WTC11 (cell line): ENCODE results near the gene CSNK1A1L. TPM values are rescaled to one million over a fixed set of nuclear protein-coding genes. Genes with fewer than 3 reads are reported as not detected.

Experiments
- ATAC-seq: fragments of 200-7000 bp; cut with Tn5 transposase; 2 replicates; pipeline ENCODE4 v1.10.0; 2021; ENCODE audit warnings: mild to moderate bottlenecking, moderate library complexity
- CTCF ChIA-PET: fragments of 300-600 bp; sonication (Branson Sonifier 250); formaldehyde crosslinking; loops from one replicate; lab custom pipeline; 2021; ENCODE audit warnings: antibody characterized with exemption; lab: Charles Lee
- POLR2A ChIA-PET: fragments of 350-600 bp; sonication (Branson Sonifier 250); formaldehyde crosslinking; loops from one replicate; lab custom pipeline; 2021; ENCODE audit warnings: antibody characterized with exemption; lab: Charles Lee
- DNase-seq: peaks from one replicate; pipeline ENCODE4 v3.0.0; 2021; ENCODE audit warnings: low spot score
- H3K27ac Mint-ChIP-seq: 2 replicates; pipeline ENCODE4 v1.8.0; 2021; ENCODE audit warnings: mixed read lengths
- H3K27me3 Mint-ChIP-seq: 2 replicates; pipeline ENCODE4 v1.8.0; 2021; ENCODE audit warnings: low read depth, mild to moderate bottlenecking, moderate library complexity, mixed read lengths
- H3K36me3 Mint-ChIP-seq: 2 replicates; pipeline ENCODE4 v1.8.0; 2021; ENCODE audit warnings: mixed read lengths
- H3K4me1 Mint-ChIP-seq: 2 replicates; pipeline ENCODE4 v1.8.0; 2022; ENCODE audit warnings: mixed read lengths
- H3K4me3 Mint-ChIP-seq: 2 replicates; pipeline ENCODE4 v1.8.0; 2021; ENCODE audit warnings: mild to moderate bottlenecking, moderate library complexity, mixed read lengths
- H3K9me3 Mint-ChIP-seq: 2 replicates; pipeline ENCODE4 v1.8.0; 2021; ENCODE audit warnings: mixed read lengths
- AFF4 ChIP-seq: sonication (generic); formaldehyde crosslinking; IDR thresholded peaks from 2 replicates; pipeline ENCODE4 v1.8.1; 2023; ENCODE audit warnings: mild to moderate bottlenecking, missing genetic modification reagents, borderline replicate concordance
- ARID4B ChIP-seq: sonication (generic); formaldehyde crosslinking; IDR thresholded peaks from 2 replicates; pipeline ENCODE4 v1.8.0; 2023; ENCODE audit warnings: missing genetic modification reagents, mild to moderate bottlenecking, borderline replicate concordance
- ATF3 ChIP-seq: sonication (generic); formaldehyde crosslinking; conservative IDR thresholded peaks from 2 replicates; pipeline ENCODE4 v1.8.1; 2022; ENCODE audit warnings: mild to moderate bottlenecking, missing genetic modification reagents
- CBFB ChIP-seq: sonication (generic); formaldehyde crosslinking; IDR thresholded peaks from 2 replicates; pipeline ENCODE4 v1.8.1; 2022; ENCODE audit warnings: mild to moderate bottlenecking, low read depth, missing genetic modification reagents
- CREM ChIP-seq: sonication (generic); formaldehyde crosslinking; IDR thresholded peaks from 2 replicates; pipeline ENCODE4 v1.8.1; 2022; ENCODE audit warnings: mild to moderate bottlenecking, missing genetic modification reagents, moderate library complexity
- E2F1 ChIP-seq: sonication (generic); formaldehyde crosslinking; IDR thresholded peaks from 2 replicates; pipeline ENCODE4 v1.8.0; 2022; ENCODE audit warnings: mild to moderate bottlenecking, missing genetic modification reagents
- E2F5 ChIP-seq: sonication (generic); formaldehyde crosslinking; IDR thresholded peaks from 2 replicates; pipeline ENCODE4 v1.8.1; 2022; ENCODE audit warnings: mild to moderate bottlenecking, moderate library complexity, missing genetic modification reagents
- FOXJ3 ChIP-seq: sonication (generic); formaldehyde crosslinking; IDR thresholded peaks from 2 replicates; pipeline ENCODE4 v1.9.0; 2021; ENCODE audit warnings: missing genetic modification reagents, mild to moderate bottlenecking, borderline replicate concordance
- FOXP4 ChIP-seq: sonication (generic); formaldehyde crosslinking; IDR thresholded peaks from 2 replicates; pipeline ENCODE4 v1.8.0; 2022; ENCODE audit warnings: mild to moderate bottlenecking, missing genetic modification reagents
- IRF1 ChIP-seq: sonication (generic); formaldehyde crosslinking; IDR thresholded peaks from 2 replicates; pipeline ENCODE4 v1.8.0; 2023; ENCODE audit warnings: missing genetic modification reagents
- JAZF1 ChIP-seq: fragments of 250-450 bp; sonication (Bioruptor Pico); IDR thresholded peaks from 2 replicates; pipeline ENCODE4 v1.9.0; 2021; ENCODE audit warnings: moderate library complexity, mild to moderate bottlenecking, inconsistent platforms
- MAX ChIP-seq: sonication (generic); formaldehyde crosslinking; IDR thresholded peaks from 2 replicates; pipeline ENCODE4 v1.8.0; 2022; ENCODE audit warnings: mild to moderate bottlenecking, missing genetic modification reagents
- MYBL2 ChIP-seq: sonication (generic); formaldehyde crosslinking; IDR thresholded peaks from 2 replicates; pipeline ENCODE4 v1.8.1; 2023; ENCODE audit warnings: mild to moderate bottlenecking, moderate library complexity, missing genetic modification reagents
- NFATC4 ChIP-seq: fragments of 250-450 bp; sonication (Bioruptor Pico); IDR thresholded peaks from 2 replicates; pipeline ENCODE4 v1.9.0; 2021; ENCODE audit warnings: mild to moderate bottlenecking
- OVOL2 ChIP-seq: fragments of 250-450 bp; sonication (Bioruptor Pico); IDR thresholded peaks from 2 replicates; pipeline ENCODE4 v1.9.0; 2021; ENCODE audit warnings: mild to moderate bottlenecking, borderline replicate concordance
- SMAD3 ChIP-seq: sonication (generic); formaldehyde crosslinking; IDR thresholded peaks from 2 replicates; pipeline ENCODE4 v1.8.0; 2022; ENCODE audit warnings: missing genetic modification reagents, mild to moderate bottlenecking, borderline replicate concordance
- TCF7 ChIP-seq: sonication (generic); formaldehyde crosslinking; IDR thresholded peaks from 2 replicates; pipeline ENCODE4 v1.8.0; 2022; ENCODE audit warnings: mild to moderate bottlenecking, low read depth, missing genetic modification reagents, moderate library complexity
- ZNF138 ChIP-seq: sonication (generic); formaldehyde crosslinking; conservative IDR thresholded peaks from 2 replicates; pipeline ENCODE4 v1.8.1; 2022; ENCODE audit warnings: mild to moderate bottlenecking, moderate library complexity, missing genetic modification reagents
- ZNF232 ChIP-seq: sonication (generic); formaldehyde crosslinking; IDR thresholded peaks from 2 replicates; pipeline ENCODE4 v1.8.0; 2022; ENCODE audit warnings: mild to moderate bottlenecking, missing genetic modification reagents
- total RNA-seq: library from RNA; stranded (reverse); gene quantifications from 3 replicates; pipeline ENCODE4 v1.2.3, GENCODE V29; 2021

Gene CSNK1A1L
- total RNA-seq, 1 experiment from 2014 or later = not detected

- H3K4me1 Mint-ChIP-seq = no peaks in the 10 kb centered on the region
- POLR2A ChIA-PET = no interaction called here
- no peaks in the 10 kb centered on the region for H3K36me3 Mint-ChIP-seq
- CTCF ChIA-PET = no interaction called here
- H3K9me3 Mint-ChIP-seq = no peaks in the 10 kb centered on the region
- H3K27me3 Mint-ChIP-seq = no peaks in the 10 kb centered on the region
- DNase-seq (no peak), ATAC-seq (no peak)
- no peak overlapping the region for H3K27ac Mint-ChIP-seq
- no peak overlapping the region for H3K4me3 Mint-ChIP-seq
- TF ChIP-seq FOXP4 (no peak), NFATC4 (CRISPR knock-in tag) (no peak), AFF4 (CRISPR knock-in tag) (no peak), ARID4B (no peak), ATF3 (CRISPR knock-in tag) (no peak), CREM (CRISPR knock-in tag) (no peak), ZNF138 (no peak), JAZF1 (CRISPR knock-in tag) (no peak), MYBL2 (no peak), FOXJ3 (no peak), TCF7 (CRISPR knock-in tag) (no peak), E2F1 (no peak), ZNF232 (no peak), OVOL2 (CRISPR knock-in tag) (no peak)
Measured at GRCh38 chr13:37123337-37123736, 17.9 kb upstream of the CSNK1A1L start.

- Mint-ChIP-seq H3K27me3 (no peaks in the 10 kb centered on the region), H3K4me3 (no peak overlapping the region), H3K4me1 (no peaks in the 10 kb centered on the region), H3K36me3 (no peaks in the 10 kb centered on the region), H3K9me3 (no peaks in the 10 kb centered on the region), H3K27ac (no peak overlapping the region)
- ATAC-seq = no peak
- DNase-seq = no peak
- CTCF ChIA-PET = no interaction called here
- POLR2A ChIA-PET = no interaction called here
- no peak for TF ChIP-seq SMAD3 (CRISPR knock-in tag)
- TF ChIP-seq FOXJ3 = no peak
- no peak for TF ChIP-seq MAX
- TF ChIP-seq CBFB (CRISPR knock-in tag) = no peak
- TF ChIP-seq E2F5 (CRISPR knock-in tag) = no peak
- TF ChIP-seq IRF1 (CRISPR knock-in tag) = no peak
Measured at GRCh38 chr13:37118016-37118415, 12.6 kb upstream of the CSNK1A1L start.
